Effector CD8-positive, alpha-beta T cell (primary cell): Measurements from ENCODE around the gene STRBP.
"Not testable (repeated sequence)": the region's sequence is repeated elsewhere in the genome, so short reads cannot be mapped to it uniquely, and the experiment has no call there.

Experiments used
- DNase-seq: peaks from one replicate; lab custom pipeline; 2025; lab: John Stamatoyannopoulos, UW

Gene STRBP

GRCh38 chr9:123249162-123249561 lies 19.2 kb downstream of the STRBP start:
- not testable (repeated sequence) for DNase-seq

DNA sequence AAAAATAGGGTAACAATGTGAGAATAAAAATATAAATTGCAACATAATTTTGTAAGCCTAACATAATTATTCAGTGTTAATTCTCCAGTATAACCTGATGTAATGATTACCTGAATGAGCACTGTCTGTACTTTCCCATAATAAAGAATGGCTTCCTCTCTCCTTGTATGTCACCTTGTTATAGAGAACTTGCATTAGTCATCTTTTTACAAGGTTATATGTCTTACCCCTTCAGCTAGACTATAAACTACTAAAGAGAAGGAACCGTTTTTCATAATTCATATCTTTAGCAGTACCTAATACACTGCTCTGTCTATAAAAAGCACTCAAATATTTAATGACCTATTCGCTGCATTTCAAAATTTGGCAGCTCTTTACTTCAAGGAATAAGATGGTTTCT lies 19.8 kb downstream of the STRBP start:
- DNase-seq: no peak

GRCh38 chr9:123246534-123246933 lies 21.9 kb downstream of the STRBP start:
- DNase-seq: no peak

- DNase-seq: no peak
Observed at GRCh38 chr9:123239726-123240125, 28.7 kb downstream of the STRBP start.

DNA sequence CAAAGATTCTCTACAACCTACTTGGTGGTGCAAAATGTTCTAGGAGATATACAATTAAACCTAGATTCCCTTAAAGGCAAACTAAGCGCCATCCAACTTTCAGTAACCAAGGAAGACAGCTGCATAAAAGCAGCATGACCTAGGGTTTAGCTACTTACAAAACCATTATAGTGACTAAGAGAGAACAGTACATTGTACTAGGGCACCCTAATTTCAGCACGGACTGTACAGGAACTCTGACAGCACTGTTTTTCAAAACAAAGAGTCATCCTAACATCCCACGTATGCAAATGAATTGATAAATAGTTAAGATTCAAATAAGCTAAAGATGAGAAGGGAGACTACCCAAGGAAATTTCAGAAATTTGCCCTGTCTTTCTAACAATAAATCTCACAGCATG lies 30.0 kb downstream of the STRBP start:
- DNase-seq: no peak

DNA sequence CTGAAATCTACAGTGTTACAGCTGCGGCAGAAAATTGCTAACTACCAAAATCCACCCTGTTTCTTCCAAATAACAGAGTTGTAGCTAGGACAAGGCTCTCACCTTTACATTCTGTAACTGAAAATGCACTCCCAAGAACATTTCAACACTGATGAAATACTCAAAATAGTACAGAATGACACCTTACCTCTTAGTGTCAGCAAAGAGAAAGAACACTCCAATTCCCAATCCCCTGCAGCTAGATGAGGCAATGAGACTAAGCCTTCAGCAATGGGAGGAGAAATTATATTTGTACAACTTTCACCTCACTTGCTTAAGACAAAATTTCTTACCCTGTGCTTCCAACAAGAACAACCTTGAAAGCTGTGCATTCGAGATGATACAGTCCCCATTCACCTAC lies 31.2 kb downstream of the STRBP start:
- DNase-seq: no peak

- no peak for DNase-seq
Observed at GRCh38 chr9:123235448-123235847, 32.9 kb downstream of the STRBP start.

DNA sequence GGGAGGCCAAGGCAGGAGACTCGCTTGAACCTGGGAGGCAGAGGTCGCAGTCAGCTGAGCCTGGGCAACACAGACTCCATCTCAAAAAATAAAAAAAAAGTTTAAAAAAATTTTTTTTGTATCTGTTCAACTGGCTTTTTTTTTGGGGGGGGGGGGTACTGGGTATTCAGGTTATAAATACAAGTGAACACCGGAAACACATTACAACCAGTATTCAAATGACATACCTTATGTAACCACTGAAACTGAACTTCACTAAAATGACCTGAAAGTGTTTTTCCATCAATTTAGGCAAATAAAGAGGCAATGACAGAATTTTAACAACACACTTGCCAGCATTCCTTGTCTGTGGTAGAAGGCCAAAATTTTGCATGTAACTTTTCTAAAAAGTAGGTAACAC lies 33.5 kb downstream of the STRBP start:
- DNase-seq: no peak

GRCh38 chr9:123232332-123232731 lies 36.1 kb downstream of the STRBP start:
- DNase-seq: no peak

GRCh38 chr9:123231421-123231820 lies 37.0 kb downstream of the STRBP start:
- no peak for DNase-seq

GRCh38 chr9:123228967-123229366 lies 39.4 kb downstream of the STRBP start:
- DNase-seq: no peak

DNA sequence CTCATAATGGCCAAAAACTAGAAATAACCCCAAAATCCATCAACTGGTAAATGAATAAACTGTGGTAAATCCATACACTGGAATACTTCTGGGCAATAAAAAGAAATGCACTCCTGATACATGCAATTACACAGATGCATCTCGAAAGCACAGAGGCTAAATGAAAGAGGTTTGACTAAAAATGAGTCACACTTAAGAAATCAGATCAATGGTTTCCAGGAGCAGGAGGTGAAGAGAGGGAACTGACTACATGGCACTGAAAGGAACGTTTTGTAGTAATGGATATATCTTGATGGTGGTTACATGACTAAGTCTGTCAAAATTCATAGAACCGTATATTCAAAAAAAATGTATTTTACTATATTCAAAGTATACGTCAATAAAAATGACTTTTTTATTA lies 42.4 kb downstream of the STRBP start:
- no peak for DNase-seq

DNA sequence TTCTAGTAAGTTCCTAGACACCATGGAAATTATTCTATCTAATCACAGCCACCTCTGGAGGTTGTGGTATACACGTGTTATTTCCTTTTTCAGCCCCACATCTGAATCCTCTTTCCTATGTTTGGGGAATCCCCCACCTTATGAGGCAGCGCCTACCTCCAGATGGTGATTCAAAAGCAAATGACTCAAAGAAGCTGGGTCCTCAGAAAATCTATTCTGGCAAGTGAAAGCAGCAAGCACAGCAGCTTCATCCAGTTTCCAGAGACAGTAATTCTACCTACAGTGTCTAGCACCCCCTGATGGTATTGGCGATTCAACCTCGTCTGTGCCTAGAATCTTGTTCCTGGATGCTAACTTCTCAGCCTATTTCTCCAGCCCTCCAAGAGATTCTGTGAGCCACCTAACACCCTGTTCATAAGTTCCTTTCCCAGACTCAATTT lies 43.0 kb downstream of the STRBP start:
- no peak for DNase-seq

- no peak for DNase-seq
Observed at GRCh38 chr9:123220127-123220526, 48.3 kb downstream of the STRBP start.

GRCh38 chr9:123218831-123219230 lies 49.6 kb downstream of the STRBP start:
- DNase-seq: no peak

DNA sequence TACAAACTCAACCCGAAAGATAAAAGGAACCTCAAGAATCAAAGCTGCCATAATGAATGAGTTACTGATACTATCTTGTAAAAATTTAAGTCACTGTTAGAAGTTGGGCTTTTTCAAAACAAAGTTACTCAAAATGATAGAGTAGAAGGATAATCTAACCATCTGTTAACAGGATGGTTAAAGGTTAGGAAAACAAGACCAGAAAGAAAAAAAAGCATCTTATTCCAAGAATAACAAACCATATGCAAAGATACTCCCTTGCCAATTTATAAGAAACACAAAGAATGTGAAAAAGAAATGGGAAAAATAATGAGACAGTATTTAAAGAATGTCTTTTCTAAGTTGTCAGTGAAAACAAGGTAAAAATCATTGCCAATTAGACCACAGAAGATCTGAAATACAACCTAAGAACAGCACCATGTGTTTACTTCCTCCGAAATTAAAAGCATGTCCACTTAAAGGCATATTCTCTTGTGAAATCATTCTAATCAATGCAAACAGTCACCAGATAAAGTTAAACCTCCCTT lies 51.2 kb downstream of the STRBP start:
- DNase-seq: no peak

GRCh38 chr9:123216251-123216797 lies 52.1 kb downstream of the STRBP start:
- DNase-seq: no peak

DNA sequence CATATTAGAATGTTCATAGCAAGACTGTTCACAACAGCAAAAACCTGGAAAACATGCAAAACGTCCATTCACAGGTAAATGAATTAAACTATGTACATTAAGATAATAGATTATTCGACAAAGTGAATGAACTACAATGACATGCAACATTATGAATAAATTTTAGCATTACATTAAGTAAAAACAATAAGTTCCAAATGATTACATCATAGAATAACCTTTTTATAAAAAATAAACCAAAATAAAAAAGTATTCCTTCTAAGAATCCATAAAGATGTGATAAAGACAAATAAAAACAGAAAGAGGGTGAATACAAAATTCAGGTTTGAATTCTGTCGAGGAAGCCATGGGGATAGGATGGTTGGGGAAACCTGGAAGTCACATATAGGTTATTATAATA lies 57.3 kb downstream of the STRBP start:
- no peak for DNase-seq

DNA sequence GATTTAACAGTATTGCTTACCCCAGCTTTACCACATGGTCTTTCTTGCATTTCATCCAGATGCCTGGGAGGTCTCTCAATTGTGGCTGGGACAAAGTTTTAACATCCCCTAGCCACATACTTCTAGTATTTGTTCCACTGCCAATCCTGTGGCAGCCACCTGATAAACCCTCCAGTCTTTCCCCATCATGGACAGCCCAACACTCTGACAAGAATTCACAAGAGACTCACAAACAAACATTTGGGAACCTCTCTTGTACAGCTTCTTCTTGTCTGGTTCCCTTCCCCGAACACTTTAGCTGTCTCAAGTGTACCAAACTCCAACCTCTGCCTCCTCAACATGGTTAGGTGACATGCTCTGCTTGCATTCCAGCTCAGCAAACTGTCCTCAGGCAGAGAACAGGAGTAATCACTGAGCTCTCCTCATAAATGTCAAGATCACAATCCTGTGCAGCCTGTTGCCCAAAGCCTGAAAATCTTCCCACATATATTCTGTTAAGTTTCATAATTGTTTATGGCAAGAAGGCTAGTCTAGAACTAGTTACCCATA lies 59.7 kb downstream of the STRBP start:
- DNase-seq: no peak

- no peak for DNase-seq
Observed at GRCh38 chr9:123206065-123206464, 62.3 kb downstream of the STRBP start.

DNA sequence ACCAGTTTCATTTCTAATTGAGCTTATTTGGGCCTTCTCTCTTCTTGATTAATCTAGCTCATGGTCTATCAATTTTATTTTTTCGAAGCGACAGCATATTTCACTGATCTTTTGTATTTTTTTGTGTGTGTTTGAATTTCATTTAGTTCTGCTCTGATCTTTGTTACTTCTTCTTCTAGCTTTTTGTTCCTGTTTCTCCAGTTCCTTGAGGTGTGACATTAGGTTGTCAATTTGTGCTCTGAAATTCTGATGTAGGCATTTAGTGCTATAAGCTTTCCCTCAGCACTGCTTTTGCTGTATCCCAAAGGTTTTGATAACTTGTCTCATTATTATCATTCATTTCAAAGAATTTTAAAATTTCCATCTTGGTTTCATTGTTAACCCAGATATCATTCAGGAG lies 67.3 kb downstream of the STRBP start:
- no peak for DNase-seq

- not testable (repeated sequence) for DNase-seq
Observed at GRCh38 chr9:123200469-123200868, 67.9 kb downstream of the STRBP start.

- DNase-seq: no peak
Observed at GRCh38 chr9:123196124-123196523, 72.3 kb downstream of the STRBP start.

DNA sequence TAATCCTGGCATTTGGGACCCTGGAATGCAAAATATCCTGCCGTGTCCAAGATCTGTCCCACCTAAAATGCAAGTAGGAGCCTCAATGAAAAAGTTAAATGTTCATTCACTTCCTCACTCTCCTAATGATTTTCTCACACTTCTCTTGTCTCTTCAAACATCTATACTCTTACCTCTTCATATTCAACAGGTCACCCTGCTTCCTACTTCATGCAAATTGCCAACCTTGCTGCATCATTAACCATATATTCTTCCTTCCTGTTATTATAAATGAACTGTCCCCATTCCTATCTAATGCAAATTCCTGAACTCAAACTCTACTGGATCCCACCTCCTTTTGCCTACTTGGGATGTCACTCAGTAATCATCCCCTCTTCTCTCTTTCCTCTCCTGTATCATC lies 74.4 kb downstream of the STRBP start:
- no peak for DNase-seq
